HEK293 (cell line): Measurements from ENCODE around the gene ZNF8.

Experiments used
- BCL11B ChIP-seq: fragments of 450-650 bp; formaldehyde crosslinking; IDR thresholded peaks from 2 replicates; pipeline ENCODE4 v1.5.1; 2016; ENCODE audit warnings: low read depth, missing biosample characterization, missing genetic modification characterization
- HIC1 ChIP-seq: fragments of 450-650 bp; formaldehyde crosslinking; IDR thresholded peaks from 2 replicates; pipeline ENCODE4 v1.5.1; 2016; ENCODE audit warnings: missing biosample characterization, missing genetic modification characterization
- KLF17 ChIP-seq: fragments of 450-650 bp; formaldehyde crosslinking; IDR thresholded peaks from 2 replicates; pipeline ENCODE4 v1.5.1; 2016; ENCODE audit warnings: missing biosample characterization, missing genetic modification characterization
- KLF8 ChIP-seq: fragments of 450-650 bp; formaldehyde crosslinking; IDR thresholded peaks from 2 replicates; pipeline ENCODE4 v1.5.1; 2016; ENCODE audit warnings: missing biosample characterization, missing genetic modification characterization
- PATZ1 ChIP-seq: fragments of 450-650 bp; formaldehyde crosslinking; IDR thresholded peaks from 2 replicates; pipeline ENCODE4 v1.5.1; 2016; ENCODE audit warnings: missing biosample characterization, missing genetic modification characterization
- REST ChIP-seq: fragments of 450-650 bp; formaldehyde crosslinking; IDR thresholded peaks from 2 replicates; pipeline ENCODE4 v1.5.1; 2016; ENCODE audit warnings: missing biosample characterization, missing genetic modification characterization
- YY1 ChIP-seq: fragments of 450-650 bp; formaldehyde crosslinking; IDR thresholded peaks from 2 replicates; pipeline ENCODE4 v1.5.1; 2018; ENCODE audit warnings: missing biosample characterization, missing genetic modification characterization
- ZBTB17 ChIP-seq: fragments of 450-650 bp; formaldehyde crosslinking; IDR thresholded peaks from 2 replicates; pipeline ENCODE4 v1.5.1; 2016; ENCODE audit warnings: missing biosample characterization, missing genetic modification characterization
- ZBTB21 ChIP-seq: fragments of 450-650 bp; formaldehyde crosslinking; IDR thresholded peaks from 2 replicates; pipeline ENCODE4 v1.5.1; 2017; ENCODE audit warnings: missing biosample characterization, missing genetic modification characterization
- ZFP37 ChIP-seq: fragments of 450-650 bp; formaldehyde crosslinking; IDR thresholded peaks from 2 replicates; pipeline ENCODE4 v1.5.1; 2016; ENCODE audit warnings: missing biosample characterization, missing genetic modification characterization
- ZNF112 ChIP-seq: fragments of 450-650 bp; formaldehyde crosslinking; IDR thresholded peaks from 2 replicates; pipeline ENCODE4 v1.5.0; 2017; ENCODE audit warnings: missing biosample characterization, missing genetic modification characterization
- ZNF157 ChIP-seq: fragments of 450-650 bp; formaldehyde crosslinking; IDR thresholded peaks from 2 replicates; pipeline ENCODE4 v1.5.1; 2016; ENCODE audit warnings: missing biosample characterization, missing genetic modification characterization
- ZNF19 ChIP-seq: fragments of 450-650 bp; formaldehyde crosslinking; IDR thresholded peaks from 2 replicates; pipeline ENCODE4; 2016; ENCODE audit warnings: missing biosample characterization, missing genetic modification characterization, low read depth
- ZNF324 ChIP-seq: fragments of 450-650 bp; formaldehyde crosslinking; IDR thresholded peaks from 2 replicates; pipeline ENCODE4 v1.5.1; 2016; ENCODE audit warnings: missing biosample characterization, missing genetic modification characterization
- ZNF366 ChIP-seq: fragments of 450-650 bp; formaldehyde crosslinking; conservative IDR thresholded peaks from 2 replicates; pipeline ENCODE4 v1.5.1; 2016; ENCODE audit warnings: missing biosample characterization, missing genetic modification characterization
- ZNF423 ChIP-seq: fragments of 450-650 bp; formaldehyde crosslinking; IDR thresholded peaks from 2 replicates; pipeline ENCODE4 v1.5.1; 2016; ENCODE audit warnings: missing biosample characterization, missing genetic modification characterization
- ZNF426 ChIP-seq: fragments of 450-650 bp; formaldehyde crosslinking; IDR thresholded peaks from 2 replicates; pipeline ENCODE4 v1.5.1; 2017; ENCODE audit warnings: missing biosample characterization, missing genetic modification characterization, mild to moderate bottlenecking, inconsistent platforms, moderate library complexity
- ZNF48 ChIP-seq: fragments of 450-650 bp; formaldehyde crosslinking; IDR thresholded peaks from 2 replicates; pipeline ENCODE4 v1.5.1; 2016; ENCODE audit warnings: missing biosample characterization, missing genetic modification characterization
- ZNF548 ChIP-seq: fragments of 450-650 bp; formaldehyde crosslinking; IDR thresholded peaks from 2 replicates; pipeline ENCODE4 v1.5.1; 2016; ENCODE audit warnings: missing biosample characterization, missing genetic modification characterization
- ZNF623 ChIP-seq: fragments of 450-650 bp; formaldehyde crosslinking; IDR thresholded peaks from 2 replicates; pipeline ENCODE4 v1.5.1; 2016; ENCODE audit warnings: missing biosample characterization, missing genetic modification characterization
- ZNF645 ChIP-seq: fragments of 450-650 bp; formaldehyde crosslinking; IDR thresholded peaks from 2 replicates; pipeline ENCODE4; 2016; ENCODE audit warnings: missing biosample characterization, missing genetic modification characterization
- ZNF701 ChIP-seq: fragments of 450-650 bp; formaldehyde crosslinking; IDR thresholded peaks from 2 replicates; pipeline ENCODE4 v1.5.1; 2016; ENCODE audit warnings: missing biosample characterization, missing genetic modification characterization
- ZNF704 ChIP-seq: fragments of 450-650 bp; formaldehyde crosslinking; IDR thresholded peaks from 2 replicates; pipeline ENCODE4 v1.5.1; 2016; ENCODE audit warnings: missing biosample characterization, missing genetic modification characterization
- ZSCAN5A ChIP-seq: fragments of 450-650 bp; formaldehyde crosslinking; IDR thresholded peaks from 2 replicates; pipeline ENCODE4 v1.5.1; 2016; ENCODE audit warnings: missing biosample characterization, missing genetic modification characterization

ZNF8 gene

GRCh38 chr19:58279042-58279924 lies 528 bp downstream of the ZNF8 start (continued):
- TF ChIP-seq ZNF548 (no peak), ZNF157 (no peak), HIC1 (tag by site-specific recombination) (no peak), ZNF645 (tag by site-specific recombination) (no peak), REST (no peak), ZNF704 (tag by site-specific recombination) (no peak), ZNF19 (tag by site-specific recombination) (no peak), ZBTB21 (tag by site-specific recombination) (peak; percentile 16; the same call in 1 of the 2 replicates), YY1 (tag by site-specific recombination) (peak; percentile 24; the same call in 1 of the 2 replicates), KLF8 (tag by site-specific recombination) (no peak), ZNF366 (tag by site-specific recombination) (no peak), KLF17 (tag by site-specific recombination) (no peak), ZSCAN5A (tag by site-specific recombination) (no peak), ZNF426 (tag by site-specific recombination) (no peak), ZBTB17 (peak; percentile 89), PATZ1 (tag by site-specific recombination) (peak; percentile 23), BCL11B (tag by site-specific recombination) (no peak), ZNF324 (no peak; the same call in 1 of the 2 replicates), ZNF623 (tag by site-specific recombination) (peak; percentile 23), ZNF423 (no peak), ZNF112 (tag by site-specific recombination) (no peak), ZNF48 (tag by site-specific recombination) (no peak), ZNF701 (tag by site-specific recombination) (no peak), ZFP37 (tag by site-specific recombination) (0 out of 2 replicates have a peak, but pooled peaks have one; percentile 62)
